Upper lobe of left lung (tissue), 4 donors: ENCODE results near the gene CALR3.

Experiments
- CTCF ChIP-seq, 6 experiments: fragments of 450-650 bp in 4 of 6; fragments of 200-600 bp in 2 of 6; sonication (generic) in 2 of 6; IDR thresholded peaks; one replicate each; pipeline ENCODE4 v1.5.1; 2016 to 2019; ENCODE audit warnings: antibody characterized with exemption in 6 of 6
- POLR2AphosphoS5 ChIP-seq, 2 donors: sonication (generic); formaldehyde crosslinking; IDR thresholded peaks; one replicate each; pipeline ENCODE4 v1.5.1; 2017; ENCODE audit warnings: antibody characterized with exemption in 2 of 2

DNA sequence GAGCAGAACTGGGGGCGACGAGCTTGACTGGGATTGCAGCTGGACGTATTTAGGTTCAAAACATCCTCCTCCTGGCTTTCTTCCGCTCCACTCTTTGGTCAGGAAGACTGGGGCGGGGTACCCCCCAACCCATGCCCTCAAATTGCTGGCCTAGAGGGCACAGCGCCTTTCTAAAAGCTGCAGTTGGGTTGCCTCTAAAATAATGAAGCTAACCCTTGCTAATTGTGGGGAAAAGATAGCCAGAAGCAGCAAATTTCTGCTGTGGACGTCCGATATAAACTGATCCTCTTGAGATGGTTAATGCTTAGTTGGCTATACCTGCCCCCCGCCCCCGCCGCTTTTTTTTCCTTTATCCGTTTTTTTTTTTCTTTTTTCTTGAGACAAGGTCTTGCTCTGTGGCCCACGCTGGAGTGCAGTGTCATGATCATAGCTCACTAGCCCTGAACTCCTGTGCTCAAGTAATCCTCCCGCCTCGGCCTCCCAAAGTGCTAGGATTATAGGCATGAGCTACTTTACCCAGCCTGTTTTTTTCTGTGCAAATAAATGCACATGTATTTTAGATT lies 47.0 kb upstream of the CALR3 start:
- TF ChIP-seq CTCF (IDR thresholded peaks at IDR 0.05), result no peak
- no peak for TF ChIP-seq POLR2AphosphoS5 (IDR thresholded peaks at IDR 0.05)
